Measurements from ENCODE around the gene ZNF274. TPM values are rescaled to one million over a fixed set of nuclear protein-coding genes. Genes with fewer than 3 reads are reported as not detected.
A peak's percentile ranks its signal among the peaks of the same experiment; 100 is the strongest.
"Not testable (repeated sequence)": the region's sequence is repeated elsewhere in the genome, so short reads cannot be mapped to it uniquely, and the experiment has no call there.

ZNF274 gene
- total RNA-seq (42.4 TPM), polyA plus RNA-seq (ENCODE audit: insufficient read depth, low read depth, low replicate concordance) (10.9 TPM)
- long read RNA-seq, donor 1, partial matches to known transcripts, result 0 of 3 reads
- long read RNA-seq, donor 1, other reads (novel, unspliced or antisense), result 0 of 3 reads
- long read RNA-seq, donor 2, partial matches to known transcripts, result 0 of 1 reads
- long read RNA-seq, donor 2, other reads (novel, unspliced or antisense), result 0 of 1 reads
- long read RNA-seq, donor 3, full-length matches to known transcripts, result 8 of 8 reads
- long read RNA-seq, donor 3, partial matches to known transcripts, result 0 of 8 reads
- long read RNA-seq, donor 3, other reads (novel, unspliced or antisense), result 0 of 8 reads
- long read RNA-seq, donor 4, full-length matches to known transcripts, result 2 of 2 reads
- long read RNA-seq, donor 4, partial matches to known transcripts, result 0 of 2 reads
- long read RNA-seq, donor 4, other reads (novel, unspliced or antisense), result 0 of 2 reads
- long read RNA-seq, donor 5, result 0 reads
- long read RNA-seq, donor 6, partial matches to known transcripts, result 0 of 3 reads
- long read RNA-seq, donor 6, other reads (novel, unspliced or antisense), result 0 of 3 reads
- long read RNA-seq, donor 7, full-length matches to known transcripts, result 30 of 62 reads
- long read RNA-seq, donor 7, partial matches to known transcripts, result 16 of 62 reads
- long read RNA-seq, donor 7, other reads (novel, unspliced or antisense), result 16 of 62 reads
- long read RNA-seq, donor 8, partial matches to known transcripts, result 0 of 1 reads
- long read RNA-seq, donor 8, other reads (novel, unspliced or antisense), result 0 of 1 reads
- long read RNA-seq, donor 9, partial matches to known transcripts, result 0 of 1 reads
- long read RNA-seq, donor 9, other reads (novel, unspliced or antisense), result 0 of 1 reads
- long read RNA-seq, donor 10, full-length matches to known transcripts, result 2 of 2 reads
- long read RNA-seq, donor 10, partial matches to known transcripts, result 0 of 2 reads
- long read RNA-seq, donor 10, other reads (novel, unspliced or antisense), result 0 of 2 reads

DNA sequence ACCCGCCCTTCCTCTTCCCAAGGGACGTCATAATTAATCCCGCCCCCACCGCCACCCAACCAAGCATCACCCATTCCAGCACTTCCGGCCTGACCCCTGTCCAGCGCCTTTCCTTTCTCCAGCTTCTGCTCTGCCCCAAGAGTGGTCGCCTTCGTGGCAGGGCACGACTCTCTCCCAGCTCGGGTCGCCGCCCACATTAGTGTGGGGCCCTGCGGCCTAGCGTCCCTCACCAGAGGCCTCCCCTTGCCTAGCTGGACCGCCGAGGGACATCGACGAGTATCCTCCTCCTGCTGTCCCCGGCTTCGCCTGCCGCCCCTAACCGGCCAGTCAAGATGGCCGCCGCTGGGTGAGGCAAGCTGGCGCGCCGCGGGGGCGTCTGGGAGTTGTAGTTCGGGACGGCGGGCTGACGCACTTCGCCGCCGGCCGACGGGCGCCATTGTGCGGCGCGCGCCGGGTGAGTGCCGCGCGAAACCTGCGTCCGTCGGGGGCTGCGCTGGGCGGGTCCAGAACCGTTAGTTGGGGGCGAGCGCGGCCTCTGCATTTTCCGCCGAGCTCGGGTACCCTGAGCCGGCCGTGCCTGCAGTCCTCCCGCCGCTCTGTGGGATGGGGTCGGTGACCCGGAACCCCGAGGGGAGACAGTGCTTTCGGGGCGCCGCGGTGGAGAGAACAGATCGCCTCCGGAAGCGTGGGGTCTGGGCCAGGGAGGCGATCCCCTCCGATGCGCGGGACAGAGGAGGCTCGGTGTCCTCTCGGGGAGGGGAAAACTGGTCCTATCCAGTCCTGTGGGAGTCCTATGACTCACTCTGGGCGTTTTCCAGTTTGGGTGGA is at the start of gene ZNF274:
TSS of gene ZNF274 (plus strand) at position 73 of the 828 bp plus-strand sequence. CDS start 905 bp downstream, outside the sequence.
- TF ChIP-seq, protein P1, sequence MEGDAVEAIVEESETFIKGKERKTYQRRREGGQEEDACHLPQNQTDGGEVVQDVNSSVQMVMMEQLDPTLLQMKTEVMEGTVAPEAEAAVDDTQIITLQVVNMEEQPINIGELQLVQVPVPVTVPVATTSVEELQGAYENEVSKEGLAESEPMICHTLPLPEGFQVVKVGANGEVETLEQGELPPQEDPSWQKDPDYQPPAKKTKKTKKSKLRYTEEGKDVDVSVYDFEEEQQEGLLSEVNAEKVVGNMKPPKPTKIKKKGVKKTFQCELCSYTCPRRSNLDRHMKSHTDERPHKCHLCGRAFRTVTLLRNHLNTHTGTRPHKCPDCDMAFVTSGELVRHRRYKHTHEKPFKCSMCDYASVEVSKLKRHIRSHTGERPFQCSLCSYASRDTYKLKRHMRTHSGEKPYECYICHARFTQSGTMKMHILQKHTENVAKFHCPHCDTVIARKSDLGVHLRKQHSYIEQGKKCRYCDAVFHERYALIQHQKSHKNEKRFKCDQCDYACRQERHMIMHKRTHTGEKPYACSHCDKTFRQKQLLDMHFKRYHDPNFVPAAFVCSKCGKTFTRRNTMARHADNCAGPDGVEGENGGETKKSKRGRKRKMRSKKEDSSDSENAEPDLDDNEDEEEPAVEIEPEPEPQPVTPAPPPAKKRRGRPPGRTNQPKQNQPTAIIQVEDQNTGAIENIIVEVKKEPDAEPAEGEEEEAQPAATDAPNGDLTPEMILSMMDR (IDR thresholded peaks at IDR 0.05; ENCODE audit: borderline replicate concordance, extremely low read depth, insufficient read depth), result no peak
- intact Hi-C loops (cut with DNase I), result no loop called here
- peak; percentile 95 to 98 (median 96) for DNase-seq
- Histone ChIP-seq H3K9ac (ENCODE audit: low read length in 3 of 3) (peak within 1 kb of the TSS; percentile 68 to 89 (median 85)), H3K9me3 (ENCODE audit: control insufficient read depth in 2 of 3, insufficient read depth in 1 of 3, low read length in 3 of 3) (peaks cover 9 to 67% (median 27%) of the 10 kb centered on the region in 3 donors), H3K4me1 (ENCODE audit: control insufficient read depth in 2 of 3, insufficient read depth in 2 of 3, low read depth in 1 of 3, low read length in 3 of 3) (peaks cover 0 to 9% (median 5%) of the 10 kb centered on the region in 3 donors), H3K27me3 (ENCODE audit: control insufficient read depth, insufficient read depth, low read length) (no peaks in the 10 kb centered on the region), H3K36me3 (ENCODE audit: control insufficient read depth in 2 of 3, insufficient read depth in 3 of 3, low read length in 3 of 3) (peaks cover 4 to 26% (median 14%) of the 10 kb centered on the region in 3 donors), H3K27ac (ENCODE audit: low read depth in 2 of 2, low read length in 2 of 2) (peak within 1 kb of the TSS; percentile 99 to 100), H3K4me3 (ENCODE audit: low read length in 3 of 3) (peak within 1 kb of the TSS; percentile 85 to 99 (median 91))
- FAIRE-seq, result no peak

DNA sequence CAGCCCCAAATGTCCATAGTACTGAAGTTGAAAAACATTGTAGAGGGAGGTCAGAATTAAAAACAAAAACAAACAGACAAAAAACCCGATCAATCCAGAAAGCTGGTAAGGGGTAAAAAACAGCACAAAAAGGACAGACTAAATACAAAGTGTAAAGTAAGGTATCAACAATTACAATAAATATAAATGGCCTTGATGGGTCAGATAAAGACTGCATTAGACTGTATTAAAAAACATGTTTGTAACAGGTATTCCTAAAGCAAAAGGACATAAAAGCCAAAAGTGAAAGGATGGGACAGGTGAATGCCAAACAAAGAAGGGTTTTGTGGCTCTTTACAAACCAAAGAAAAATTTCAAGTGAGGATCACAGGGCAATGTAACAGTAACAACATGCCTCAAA is 48.6 kb upstream of the ZNF274 start:
- no peak for DNase-seq
- Histone ChIP-seq H3K4me3 (ENCODE audit: low read length in 3 of 3) (peak overlapping the region in 1 of 3 donors; percentile 3), H3K27me3 (ENCODE audit: control insufficient read depth, insufficient read depth, low read length) (no peaks in the 10 kb centered on the region), H3K4me1 (ENCODE audit: control insufficient read depth in 2 of 3, insufficient read depth in 2 of 3, low read depth in 1 of 3, low read length in 3 of 3) (no peaks in the 10 kb centered on the region), H3K9ac (ENCODE audit: low read length in 3 of 3) (no peak overlapping the region), H3K36me3 (ENCODE audit: control insufficient read depth in 2 of 3, insufficient read depth in 3 of 3, low read length in 3 of 3) (peaks cover 20 to 53% (median 28%) of the 10 kb centered on the region in 3 donors), H3K9me3 (ENCODE audit: control insufficient read depth in 2 of 3, insufficient read depth in 1 of 3, low read length in 3 of 3) (peaks cover 10 to 75% (median 45%) of the 10 kb centered on the region in 3 donors), H3K27ac (ENCODE audit: low read depth in 2 of 2, low read length in 2 of 2) (no peak overlapping the region)
- intact Hi-C loops (cut with DNase I), result no loop called here
- TF ChIP-seq, protein P1 (IDR thresholded peaks at IDR 0.05; ENCODE audit: borderline replicate concordance, extremely low read depth, insufficient read depth), result no peak
- no peak for FAIRE-seq

DNA sequence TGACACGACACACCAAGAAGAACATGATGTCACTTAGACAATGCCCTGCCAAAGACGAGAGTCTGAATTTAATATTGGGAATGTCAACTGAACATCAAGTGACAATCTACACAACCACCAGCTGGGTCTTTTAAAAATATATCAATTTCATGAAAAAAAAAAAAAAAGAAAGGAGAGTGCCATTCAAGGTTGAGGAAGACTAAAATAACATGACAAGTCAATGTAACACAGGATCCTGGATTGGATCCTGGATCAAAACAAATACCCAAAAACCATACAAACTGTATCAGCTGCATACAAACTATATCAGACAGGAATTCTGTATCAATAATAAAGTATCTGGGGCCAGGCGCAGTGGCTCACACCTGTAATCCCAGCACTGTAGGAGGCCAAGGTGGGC is 37.0 kb upstream of the ZNF274 start:
- Histone ChIP-seq H3K27me3 (ENCODE audit: control insufficient read depth, insufficient read depth, low read length) (no peaks in the 10 kb centered on the region), H3K9me3 (ENCODE audit: control insufficient read depth in 2 of 3, insufficient read depth in 1 of 3, low read length in 3 of 3) (peaks cover 8 to 30% (median 10%) of the 10 kb centered on the region in 3 donors), H3K9ac (ENCODE audit: low read length in 3 of 3) (no peak overlapping the region), H3K4me1 (ENCODE audit: control insufficient read depth in 2 of 3, insufficient read depth in 2 of 3, low read depth in 1 of 3, low read length in 3 of 3) (peaks cover 0 to 3% (median 0%) of the 10 kb centered on the region in 3 donors), H3K36me3 (ENCODE audit: control insufficient read depth in 2 of 3, insufficient read depth in 3 of 3, low read length in 3 of 3) (peaks cover 4 to 18% (median 6%) of the 10 kb centered on the region in 3 donors), H3K27ac (ENCODE audit: low read depth in 2 of 2, low read length in 2 of 2) (no peak overlapping the region), H3K4me3 (ENCODE audit: low read length in 3 of 3) (no peak overlapping the region)
- FAIRE-seq (no peak), DNase-seq (no peak)
- TF ChIP-seq, protein P1 (IDR thresholded peaks at IDR 0.05; ENCODE audit: borderline replicate concordance, extremely low read depth, insufficient read depth), result no peak
- intact Hi-C loops (cut with DNase I), result no loop called here

DNA sequence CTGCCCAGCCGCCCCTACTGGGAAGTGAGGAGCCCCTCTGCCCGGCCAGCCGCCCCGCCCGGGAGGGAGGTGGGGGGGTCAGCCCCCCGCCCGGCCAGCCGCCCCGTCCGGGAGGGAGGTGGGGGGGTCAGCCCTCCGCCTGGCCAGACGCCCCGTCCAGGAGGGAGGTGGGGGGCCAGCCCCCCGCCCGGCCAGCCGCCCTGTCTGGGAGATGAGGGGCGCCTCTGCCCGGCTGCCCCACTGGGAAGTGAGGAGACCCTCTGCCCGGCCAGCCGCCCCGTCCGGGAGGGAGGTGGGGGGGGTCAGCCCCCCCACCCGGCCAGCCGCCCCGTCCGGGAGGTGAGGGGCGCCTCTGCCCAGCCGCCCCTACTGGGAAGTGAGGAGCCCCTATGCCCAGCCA is 35.4 kb upstream of the ZNF274 start:
- intact Hi-C loops (cut with DNase I); H3K4me1 ChIP-seq (ENCODE audit: control insufficient read depth in 2 of 3, insufficient read depth in 2 of 3, low read depth in 1 of 3, low read length in 3 of 3); H3K27me3 ChIP-seq (ENCODE audit: control insufficient read depth, insufficient read depth, low read length); FAIRE-seq; H3K9ac ChIP-seq (ENCODE audit: low read length in 3 of 3); H3K4me3 ChIP-seq (ENCODE audit: low read length in 3 of 3); H3K27ac ChIP-seq (ENCODE audit: low read depth in 2 of 2, low read length in 2 of 2); DNase-seq; H3K36me3 ChIP-seq (ENCODE audit: control insufficient read depth in 2 of 3, insufficient read depth in 3 of 3, low read length in 3 of 3): not testable (repeated sequence)
- peaks cover 2 to 19% (median 7%) of the 10 kb centered on the region in 3 donors for H3K9me3 ChIP-seq (ENCODE audit: control insufficient read depth in 2 of 3, insufficient read depth in 1 of 3, low read length in 3 of 3)
